HK-2 (cell line): ENCODE results near the gene LMNTD2.
"Not testable (repeated sequence)": the region's sequence is repeated elsewhere in the genome, so short reads cannot be mapped to it uniquely, and the experiment has no call there.

Experiments
- DNase-seq: peaks from one replicate; pipeline ENCODE4 v3.0.0-alpha.2; 2018; ENCODE audit not compliant: unreplicated experiment

Gene LMNTD2

DNA sequence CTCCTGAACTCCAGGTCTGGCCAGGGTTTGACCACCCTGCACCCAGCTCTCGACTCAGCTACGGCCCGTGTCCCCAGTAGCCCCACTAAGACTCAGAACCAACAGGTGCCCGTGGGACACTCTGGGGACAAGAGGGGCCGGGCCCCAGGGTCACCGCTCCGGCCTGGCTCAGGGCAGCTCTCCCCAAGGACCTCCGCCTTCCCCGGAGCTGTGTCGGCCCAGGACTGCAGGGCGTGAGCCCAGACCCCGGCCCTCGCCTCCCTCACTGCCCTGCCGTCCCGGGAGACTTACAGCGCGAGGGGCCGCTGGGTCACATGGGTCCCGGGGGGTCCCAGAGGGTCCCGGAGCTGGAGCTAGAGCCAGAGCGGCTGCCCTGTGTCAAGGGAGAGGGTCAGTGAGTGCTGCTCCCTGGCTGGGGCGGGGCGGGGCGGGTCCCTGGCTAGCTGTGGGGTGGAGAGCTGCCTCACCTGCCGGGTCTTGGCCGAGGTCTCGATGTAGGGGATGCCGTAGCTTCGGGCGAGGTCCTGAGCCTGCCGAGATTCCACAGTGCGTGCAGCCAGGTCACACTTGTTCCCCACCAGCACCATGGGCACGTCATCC is 27.5 kb downstream of the LMNTD2 start:
- no peak for DNase-seq

DNA sequence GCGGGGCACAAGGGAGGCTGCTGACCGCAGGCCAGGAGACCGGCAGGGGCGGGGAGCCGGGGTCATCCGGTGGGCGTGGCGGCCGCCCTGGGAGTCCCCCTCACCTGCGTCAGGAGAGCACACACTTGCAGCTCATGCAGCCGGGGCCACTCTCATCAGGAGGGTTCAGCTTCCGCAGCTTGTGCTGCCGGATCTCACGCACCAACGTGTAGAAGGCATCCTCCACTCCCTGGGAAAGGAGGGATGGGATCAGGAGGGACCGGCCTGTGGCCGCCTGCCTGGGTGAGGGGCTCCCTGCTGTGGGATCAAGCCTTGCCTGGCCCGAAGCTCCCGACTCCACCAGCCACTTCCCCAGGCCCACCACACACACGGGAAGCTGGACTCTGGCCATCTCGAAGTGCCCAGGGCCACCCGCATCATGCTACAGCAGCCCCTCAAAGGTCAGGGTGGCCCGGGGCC is 28.0 kb downstream of the LMNTD2 start:
- DNase-seq: no peak

DNA sequence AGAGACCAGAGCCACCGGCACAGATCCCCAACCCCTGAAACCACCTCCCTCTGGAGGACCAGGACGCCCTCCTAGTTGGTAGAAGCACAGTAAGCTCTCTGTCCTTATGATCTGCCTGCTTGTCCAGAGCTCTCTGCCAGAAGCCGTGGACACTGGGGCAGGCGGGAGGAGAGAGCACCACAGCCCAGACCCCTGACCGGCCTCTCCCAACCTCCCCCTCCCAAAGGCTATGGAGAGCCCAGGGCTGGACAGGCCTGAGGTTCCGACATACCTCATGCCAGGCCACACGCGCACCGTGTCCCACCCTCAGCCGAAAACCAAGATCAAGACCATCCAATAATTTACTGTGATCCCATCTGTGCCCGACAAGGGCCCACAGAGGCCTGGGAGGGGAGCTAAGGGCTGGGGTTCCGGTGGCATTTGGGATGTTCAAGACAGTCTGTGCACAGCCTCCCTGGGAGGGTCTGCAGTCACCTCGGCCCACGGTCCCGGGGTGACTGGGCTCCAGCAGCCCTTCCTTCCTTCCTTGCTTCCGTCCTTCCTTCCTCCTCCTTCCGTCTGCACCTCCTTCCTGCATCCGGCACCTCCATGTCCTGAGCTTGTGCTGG is 28.5 kb downstream of the LMNTD2 start:
- no peak for DNase-seq

DNA sequence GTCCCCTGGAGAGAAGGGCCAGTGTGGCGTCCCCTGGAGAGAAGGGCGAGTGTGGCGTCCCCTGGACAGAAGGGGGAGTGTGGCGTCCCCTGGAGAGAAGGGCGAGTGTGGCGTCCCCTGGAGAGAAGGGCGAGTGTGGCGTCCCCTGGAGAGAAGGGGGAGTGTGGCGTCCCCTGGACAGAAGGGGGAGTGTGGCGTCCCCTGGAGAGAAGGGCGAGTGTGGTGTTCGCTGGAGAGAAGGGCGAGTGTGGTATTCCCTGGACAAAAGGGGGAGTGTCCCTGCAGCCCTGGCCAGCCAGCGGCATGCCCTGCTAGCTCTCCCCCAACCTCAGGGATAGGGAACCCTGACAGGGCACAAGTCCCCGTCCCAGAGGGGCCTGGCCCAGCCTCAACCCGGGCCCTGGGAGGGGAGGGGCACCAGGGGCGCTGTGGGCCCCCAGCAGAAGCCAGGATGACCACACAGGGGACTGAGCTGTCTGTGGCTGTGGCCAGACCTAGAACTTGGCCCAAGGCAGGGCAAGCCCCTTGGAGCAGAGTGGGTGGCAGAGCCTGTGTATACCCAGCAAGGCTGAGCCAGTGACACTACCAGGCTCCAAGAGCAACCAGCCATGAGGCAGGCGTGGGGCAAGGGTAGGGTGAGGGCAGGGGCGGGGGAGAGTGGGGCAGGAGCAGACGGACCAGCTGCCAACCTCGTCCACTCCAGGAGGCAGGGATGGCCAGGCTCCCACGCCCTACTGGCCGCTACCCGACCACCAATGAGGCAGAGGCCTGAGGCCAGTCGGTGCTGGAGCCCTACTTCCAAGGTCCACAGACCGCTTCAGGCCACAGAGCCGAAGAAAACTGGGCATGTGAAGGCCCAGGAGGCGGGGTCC is 29.3 kb downstream of the LMNTD2 start:
- DNase-seq: no peak

DNA sequence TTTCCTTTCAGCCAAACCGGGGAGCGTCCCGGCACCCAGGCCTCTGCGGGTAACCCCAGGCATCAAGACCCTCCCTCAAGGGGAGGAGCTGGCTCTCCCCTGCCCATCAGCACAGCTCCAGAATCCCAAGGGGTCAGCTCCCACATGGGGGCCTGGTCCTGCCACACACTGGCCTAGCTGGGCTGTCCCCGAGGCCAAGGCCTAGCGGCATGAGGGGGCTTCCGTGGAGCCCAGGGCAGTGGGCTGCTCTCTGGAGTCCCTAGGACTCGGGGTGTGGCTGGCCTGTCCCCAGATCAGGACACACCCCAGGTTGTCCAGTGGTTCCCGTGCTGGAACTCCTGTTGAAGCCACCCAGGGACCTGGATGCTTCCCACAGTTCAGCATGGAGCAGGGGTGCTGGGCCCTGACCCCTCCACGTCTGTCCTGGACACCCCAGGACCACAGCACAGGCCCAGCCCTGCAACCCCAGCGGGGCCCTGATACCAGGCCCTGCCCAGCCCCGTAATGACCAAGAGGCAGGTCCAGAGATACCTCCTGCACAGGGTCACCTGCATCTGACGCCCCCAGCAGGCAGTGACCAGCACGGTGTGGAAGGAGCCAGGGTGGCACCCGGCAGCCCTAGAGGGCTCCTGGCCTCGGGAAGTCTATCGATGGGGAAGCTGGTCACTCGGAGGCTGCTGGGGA is 30.7 kb downstream of the LMNTD2 start:
- DNase-seq: no peak

DNA sequence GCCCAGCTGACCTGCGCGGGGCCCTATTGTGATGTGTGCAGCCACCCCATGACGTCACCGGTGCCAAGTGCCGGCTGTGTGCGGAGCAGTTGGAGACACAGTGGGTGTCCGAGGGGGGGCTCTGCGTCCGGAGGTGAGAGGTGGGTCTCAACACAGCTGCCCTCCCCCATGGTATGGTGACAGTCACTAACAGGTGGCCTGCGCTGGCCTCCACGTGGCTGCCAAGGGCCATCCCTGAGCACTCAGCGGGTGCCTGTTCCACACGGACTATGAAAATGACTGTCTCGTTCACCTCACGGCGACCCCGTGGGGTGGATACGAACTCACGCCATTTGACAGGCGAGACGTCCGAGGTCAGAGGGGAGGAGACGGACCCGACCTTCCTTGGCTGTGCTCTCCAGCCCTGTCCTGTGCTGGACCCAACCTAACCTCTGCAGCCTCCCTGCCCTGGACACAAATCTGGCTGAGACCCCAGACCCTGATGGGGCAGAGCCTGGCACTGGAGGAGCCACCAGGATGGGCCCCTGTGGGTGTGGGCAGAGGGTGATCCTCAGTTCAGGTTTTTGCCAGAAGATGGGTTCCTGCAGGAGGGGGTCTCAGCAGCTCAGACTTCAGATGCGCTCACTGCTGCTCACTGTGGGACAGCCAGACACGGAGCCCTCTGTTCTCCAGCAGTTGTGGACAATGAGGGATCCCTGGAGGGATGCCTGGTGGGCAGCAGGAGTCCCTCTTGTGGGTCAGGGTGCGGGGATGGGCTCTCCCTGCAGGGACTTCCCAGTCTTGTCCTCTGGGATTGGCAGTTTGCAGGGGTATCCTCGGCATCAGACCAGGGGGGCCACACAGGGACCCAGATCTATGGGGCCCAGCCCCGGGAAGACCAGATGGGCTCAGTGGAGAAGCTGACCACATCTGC is 31.5 kb downstream of the LMNTD2 start:
- DNase-seq: no peak

DNA sequence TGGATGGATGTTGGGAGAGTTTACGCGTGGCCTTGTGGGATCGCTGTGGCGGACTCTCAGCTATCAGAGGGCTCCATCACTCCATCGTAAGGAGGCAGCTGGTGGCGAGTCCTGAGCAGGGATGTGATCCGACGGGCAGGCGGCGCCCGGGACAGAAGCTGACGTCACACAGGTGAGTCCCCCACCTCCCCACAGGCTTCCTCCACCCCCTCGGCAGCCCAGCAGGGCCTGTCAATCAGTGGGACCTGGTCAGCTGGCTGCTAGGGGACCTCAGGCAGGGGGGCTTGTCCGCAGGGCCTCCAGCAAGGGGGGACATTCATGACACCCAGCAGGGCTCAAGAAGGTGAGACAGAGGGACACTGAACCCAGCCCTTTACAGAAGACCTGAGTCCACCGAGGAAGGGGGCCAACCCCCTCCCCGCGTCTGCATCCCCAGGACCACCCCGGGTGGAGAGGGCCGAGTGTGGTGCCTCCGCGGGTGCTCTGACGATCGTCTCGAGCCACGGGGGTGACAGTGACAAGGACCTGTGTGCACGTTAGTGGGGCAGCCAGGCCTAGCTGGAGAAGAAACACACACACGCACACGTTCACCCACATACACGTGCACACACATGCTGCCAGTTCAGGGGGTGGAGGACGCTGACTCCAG is 32.2 kb downstream of the LMNTD2 start:
- no peak for DNase-seq

DNA sequence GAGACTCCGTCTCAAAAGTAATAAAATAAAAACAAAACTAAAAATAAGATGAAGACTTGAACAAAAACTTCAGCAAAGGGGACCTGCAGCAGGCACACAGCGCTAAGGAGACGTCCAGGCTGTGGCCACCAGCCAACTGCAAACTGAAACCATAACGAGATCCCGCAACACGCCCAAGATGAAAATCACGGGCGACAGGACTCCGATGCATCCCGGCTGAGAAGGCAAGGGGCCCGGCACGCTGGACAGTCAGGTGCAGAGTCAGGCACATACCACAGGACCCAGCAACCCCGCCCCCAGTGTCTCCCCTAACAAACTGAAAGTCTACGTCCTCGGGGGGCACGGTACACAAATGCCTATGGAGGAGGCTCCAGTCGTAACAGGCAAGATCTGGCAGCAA is 34.3 kb downstream of the LMNTD2 start:
- DNase-seq: no peak

DNA sequence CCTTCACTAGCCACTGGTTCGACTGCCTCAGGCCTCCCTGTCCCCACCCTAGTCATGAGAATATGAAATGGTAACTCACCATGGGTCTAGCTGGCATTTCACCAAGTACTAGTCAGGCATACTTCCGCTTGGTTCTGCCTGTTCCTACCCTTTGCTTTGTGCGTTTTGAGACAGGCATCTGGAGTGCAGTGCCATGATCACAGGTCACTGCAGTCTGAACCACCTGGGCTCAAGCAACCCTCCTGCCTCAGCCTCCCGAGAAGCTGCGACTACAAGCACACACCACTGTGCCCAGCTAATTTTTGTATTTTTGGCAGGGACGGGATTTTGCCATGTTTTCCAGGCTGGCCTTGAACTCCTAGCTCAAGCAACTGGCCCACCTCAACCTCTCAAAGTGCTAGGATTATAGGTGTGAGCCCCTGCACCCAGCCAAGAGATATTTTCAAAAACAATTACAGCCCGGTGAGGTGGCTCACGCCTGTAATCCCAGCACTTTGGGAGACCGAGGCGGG is 39.3 kb downstream of the LMNTD2 start:
- no peak for DNase-seq

DNA sequence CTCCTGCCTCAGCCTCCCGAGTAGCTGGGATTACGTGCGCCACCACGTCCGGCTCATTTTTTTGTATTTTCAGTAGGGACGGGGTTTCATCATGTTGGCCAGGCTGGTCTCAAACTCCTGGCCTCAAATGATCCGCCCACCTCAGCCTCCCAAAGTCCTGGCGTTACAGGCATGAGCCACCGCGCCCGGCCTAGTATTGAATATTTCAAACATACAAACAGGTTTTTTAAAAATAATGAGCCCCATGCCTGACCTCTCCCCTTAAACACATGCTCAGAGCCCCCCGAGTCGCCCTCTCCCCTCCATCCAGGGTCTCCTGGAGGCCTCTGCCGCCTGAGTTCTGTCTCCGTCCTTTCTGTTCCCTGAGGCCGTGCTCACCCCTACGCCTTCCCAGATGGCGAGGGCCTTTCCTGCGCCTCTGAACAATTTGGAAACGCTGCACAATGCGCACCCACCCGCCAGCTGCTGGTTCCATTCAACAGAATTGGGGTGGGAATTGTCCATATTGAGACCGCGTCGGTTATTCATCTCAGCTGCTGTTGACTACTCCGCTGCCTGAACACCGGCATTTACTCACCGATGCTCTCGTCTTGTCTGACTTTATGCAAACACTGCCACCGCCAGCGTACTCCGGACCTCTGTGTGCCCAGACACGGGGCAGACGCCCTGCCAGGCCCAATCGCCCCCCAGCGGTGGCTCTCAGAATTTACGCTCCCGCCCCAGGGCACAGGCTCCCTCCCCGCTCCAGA is 39.9 kb downstream of the LMNTD2 start:
- DNase-seq: no peak

DNA sequence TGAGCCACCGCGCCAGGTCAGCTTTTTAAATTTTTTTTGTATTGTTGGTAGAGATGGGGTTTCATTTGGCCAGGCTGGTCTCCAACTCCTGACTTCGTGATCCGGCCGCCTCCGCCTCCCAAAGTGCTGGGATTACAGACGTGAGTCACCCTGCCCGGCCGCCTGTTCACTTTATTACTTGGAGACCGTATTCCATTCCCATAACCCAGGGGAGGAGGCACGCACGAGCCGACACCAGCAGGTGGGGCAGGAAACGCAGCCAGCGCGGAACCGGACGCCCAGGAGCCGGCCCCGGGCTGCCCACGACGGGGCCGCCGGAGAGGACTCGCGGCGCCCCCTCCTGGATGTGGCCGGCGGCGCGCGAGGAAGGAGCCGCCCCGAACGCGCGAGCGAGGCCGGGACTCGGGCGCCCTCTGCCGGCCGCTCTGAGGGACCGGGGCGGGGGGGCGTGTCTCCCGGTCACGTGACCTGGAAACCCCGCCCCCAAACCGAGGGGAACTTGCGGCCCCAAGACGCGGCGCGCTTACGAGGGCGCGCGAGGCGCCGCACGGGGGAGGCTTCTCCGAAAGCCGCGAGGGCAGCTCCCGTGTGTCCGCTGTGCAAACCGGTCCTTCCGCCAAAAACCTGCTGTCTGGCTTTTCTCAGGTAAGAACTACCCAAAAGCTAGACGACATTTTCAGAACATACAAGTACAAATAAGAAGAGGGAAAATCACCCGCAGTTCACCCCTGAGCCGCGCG is 41.9 kb downstream of the LMNTD2 start:
- DNase-seq: no peak

DNA sequence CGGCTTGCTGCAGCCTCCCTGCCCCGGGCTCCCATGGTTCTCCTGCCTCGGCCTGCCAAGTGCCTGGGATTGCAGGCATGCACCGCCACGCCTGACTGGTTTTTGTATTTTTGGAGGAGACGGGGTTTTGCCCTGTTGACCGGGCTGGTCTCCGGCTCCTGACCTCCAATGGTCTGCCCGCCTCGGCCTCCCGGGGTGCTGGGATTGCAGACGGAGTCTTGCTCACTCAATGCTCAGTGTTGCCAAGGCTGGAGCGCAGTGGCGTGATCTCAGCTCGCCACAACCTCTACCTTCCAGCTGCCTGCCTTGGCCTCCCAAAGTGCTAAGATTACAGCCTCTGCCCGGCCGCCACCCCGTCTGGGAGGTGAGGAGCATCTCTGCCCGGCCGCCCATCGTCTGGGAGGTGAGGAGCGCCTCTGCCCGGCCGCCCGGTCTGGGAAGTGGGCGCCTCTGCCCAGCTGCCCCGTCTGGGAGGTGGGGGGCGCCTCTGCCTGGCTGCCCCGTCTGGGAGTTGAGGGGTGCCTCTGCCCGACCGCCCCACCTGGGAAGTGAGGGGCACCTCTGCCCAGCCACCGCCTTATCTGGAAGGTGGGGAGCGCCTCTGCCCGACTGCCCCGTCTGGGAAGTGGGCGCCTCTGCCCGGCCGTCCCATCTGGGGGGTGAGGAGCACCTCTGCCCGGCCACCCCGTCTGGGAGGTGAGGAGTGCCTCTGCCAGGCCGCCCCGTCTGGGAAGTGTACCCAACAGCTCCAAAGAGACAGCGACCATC is 43.4 kb downstream of the LMNTD2 start:
- DNase-seq: not testable (repeated sequence)

DNA sequence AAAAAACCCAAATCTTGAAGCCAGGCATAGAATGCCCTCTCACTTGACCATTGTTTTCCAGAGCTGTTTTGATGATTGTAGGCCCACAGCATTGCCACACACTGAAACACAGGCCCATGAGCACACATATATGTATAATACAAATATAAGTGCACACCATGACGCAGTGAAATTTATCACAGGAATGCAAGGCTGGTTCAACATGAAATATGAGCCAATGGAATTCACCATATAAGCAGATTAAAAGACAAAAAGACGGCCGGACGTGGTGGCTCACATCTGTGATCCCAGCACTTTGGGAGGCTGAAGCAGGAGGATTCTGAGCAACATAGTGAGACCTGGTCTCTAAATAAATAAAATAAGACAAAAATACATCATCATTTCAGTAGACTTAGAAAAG is 44.1 kb downstream of the LMNTD2 start:
- DNase-seq: no peak

DNA sequence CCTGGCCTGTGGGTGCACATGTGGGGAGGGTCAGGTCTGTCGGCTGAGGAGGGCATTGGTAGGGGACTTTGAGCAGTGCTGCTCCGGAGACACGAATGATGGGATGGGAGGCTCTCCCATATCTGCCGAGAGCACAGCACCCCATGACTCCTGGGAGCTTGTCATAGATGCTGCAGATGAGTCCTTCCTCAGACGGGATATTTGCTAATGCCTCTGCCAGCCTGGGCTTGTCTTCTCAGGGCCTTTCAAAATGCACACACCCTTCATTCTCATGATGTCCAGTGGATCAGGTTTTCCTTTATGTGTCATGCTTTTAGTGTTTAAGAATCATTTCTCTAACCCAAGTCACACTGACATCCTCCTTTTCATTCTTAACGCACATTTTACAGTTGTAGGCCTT is 45.4 kb downstream of the LMNTD2 start:
- DNase-seq: no peak

DNA sequence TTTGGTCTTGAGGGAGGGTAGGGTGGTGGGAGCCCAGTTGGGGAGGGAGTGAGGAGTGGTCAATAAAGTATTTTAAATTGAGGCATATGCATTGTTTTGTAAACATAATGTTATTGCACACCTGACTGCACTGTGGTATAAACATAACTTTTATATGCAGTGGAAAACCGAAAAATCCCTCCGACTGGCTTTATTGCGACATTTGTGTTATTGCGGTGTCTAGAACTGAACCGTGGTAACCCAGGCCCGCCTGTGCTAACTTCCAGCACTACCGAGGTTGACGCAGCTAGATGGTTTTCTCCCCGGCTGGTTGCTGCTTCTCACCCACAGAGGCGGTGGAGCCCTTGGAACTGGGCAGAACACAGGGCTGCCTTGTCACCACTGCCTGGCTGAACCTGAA is 45.9 kb downstream of the LMNTD2 start:
- no peak for DNase-seq

DNA sequence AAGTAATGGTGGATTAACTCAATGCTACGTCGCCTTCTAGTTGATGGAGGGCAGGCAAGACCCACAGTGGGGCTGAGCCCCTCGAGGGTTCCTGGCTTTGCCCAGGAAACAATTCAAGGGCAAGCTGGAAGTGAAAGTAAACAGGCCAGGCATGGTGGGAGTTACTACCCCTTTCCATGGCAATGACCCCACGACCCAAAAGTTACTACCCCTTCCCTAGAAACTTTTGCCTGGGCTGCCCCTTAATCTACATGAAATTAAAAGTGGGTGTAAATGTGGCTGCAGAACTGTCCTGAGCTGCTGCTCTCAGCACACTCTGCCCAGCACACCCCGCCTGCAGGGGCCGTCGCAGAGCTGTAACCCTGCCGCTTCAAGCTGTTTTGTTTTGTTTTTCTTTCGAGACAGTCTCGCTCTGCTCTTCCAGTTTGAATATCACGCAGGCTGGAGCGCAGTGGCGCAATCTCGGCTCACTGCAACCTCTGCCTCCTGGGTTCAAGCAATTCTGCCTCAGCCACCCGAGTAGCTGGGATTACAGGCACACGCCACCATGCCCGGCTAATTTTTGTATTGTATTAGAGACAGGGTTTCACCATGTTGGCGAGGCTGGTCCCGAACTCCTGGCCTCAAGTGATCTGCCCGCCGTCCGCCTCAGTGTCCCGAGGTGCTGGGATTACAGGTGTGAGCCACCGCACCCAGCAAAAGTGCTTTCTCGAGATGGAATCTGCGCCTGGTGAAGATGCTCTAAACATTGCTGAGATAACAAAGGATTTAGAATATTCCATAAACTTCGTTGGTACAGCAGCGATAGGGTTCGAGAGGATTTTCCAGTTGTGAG is 47.6 kb downstream of the LMNTD2 start:
- DNase-seq: no peak

DNA sequence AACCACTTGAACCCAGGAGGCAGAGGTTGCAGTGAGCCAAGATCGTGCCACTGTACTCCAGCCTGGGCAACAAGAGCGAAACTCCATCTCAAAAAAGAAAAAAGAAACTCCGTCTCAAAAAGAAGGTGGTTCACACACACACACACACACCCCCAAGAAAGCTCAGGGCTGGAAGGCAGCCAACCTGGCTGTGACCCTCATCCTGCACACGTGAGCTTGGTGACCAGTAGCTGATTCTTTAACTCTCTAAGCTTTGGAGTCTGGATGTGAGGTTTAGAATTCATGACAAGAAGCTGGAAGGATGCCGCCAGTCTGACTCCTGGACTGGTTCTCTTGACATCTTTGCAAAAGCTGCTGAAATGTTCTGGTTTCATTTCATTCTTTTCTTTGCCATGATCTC is 51.6 kb downstream of the LMNTD2 start:
- no peak for DNase-seq
